Parathyroid adenoma (tissue), 2 donors: ENCODE results near the gene CADM2.

Experiments
- H2AFZ ChIP-seq: fragments of 300-600 bp; sonication (generic); one replicate; pipeline ENCODE4 v1.7.0; 2017; ENCODE audit warnings: antibody characterized with exemption, mild to moderate bottlenecking
- H3K27ac ChIP-seq: fragments of 300-600 bp; sonication (generic); one replicate; pipeline ENCODE4 v1.7.0; 2017
- H3K27me3 ChIP-seq: fragments of 300-600 bp; sonication (generic); one replicate; pipeline ENCODE4 v1.7.0; 2017; ENCODE audit warnings: low read length; ENCODE audit not compliant: control insufficient read depth, insufficient read depth
- H3K36me3 ChIP-seq: fragments of 300-600 bp; sonication (generic); one replicate; pipeline ENCODE4 v1.7.0; 2017; ENCODE audit warnings: low read length; ENCODE audit not compliant: control insufficient read depth, insufficient read depth
- H3K4me1 ChIP-seq: fragments of 300-600 bp; sonication (generic); one replicate; pipeline ENCODE4 v1.7.0; 2017; ENCODE audit warnings: control low read depth
- H3K4me2 ChIP-seq: fragments of 300-600 bp; sonication (generic); one replicate; pipeline ENCODE4 v1.7.0; 2017; ENCODE audit warnings: low read length
- H3K4me3 ChIP-seq: fragments of 300-600 bp; sonication (generic); one replicate; pipeline ENCODE4 v1.7.0; 2017; ENCODE audit warnings: low read depth, low read length
- H3K79me2 ChIP-seq: fragments of 300-600 bp; sonication (generic); one replicate; pipeline ENCODE4 v1.7.0; 2017; ENCODE audit warnings: control low read depth
- H3K9ac ChIP-seq: fragments of 300-600 bp; sonication (generic); one replicate; pipeline ENCODE4 v1.7.0; 2017; ENCODE audit warnings: mild to moderate bottlenecking
- H3K9me3 ChIP-seq: fragments of 300-600 bp; sonication (generic); one replicate; pipeline ENCODE4 v1.7.0; 2017; ENCODE audit warnings: low read length; ENCODE audit not compliant: control insufficient read depth
- TF ChIP-seq, protein P1 (sequence below): fragments of 300-600 bp; sonication (generic); IDR thresholded peaks from one replicate; pipeline ENCODE4 v1.7.0; 2017; ENCODE audit warnings: antibody characterized with exemption, mild to moderate bottlenecking
- donor health status: primary hyperparathyroidism.

CADM2 gene

GRCh38 chr3:85433319-85433718 lies 474.5 kb downstream of the CADM2 start:
- Histone ChIP-seq H3K9me3 (no peaks in the 10 kb centered on the region), H3K4me1 (no peaks in the 10 kb centered on the region), H3K27ac (no peak overlapping the region), H3K9ac (no peak overlapping the region), H3K4me2 (no peak overlapping the region), H3K36me3 (no peaks in the 10 kb centered on the region), H3K79me2 (no peaks in the 10 kb centered on the region), H3K27me3 (no peaks in the 10 kb centered on the region), H3K4me3 (no peak overlapping the region), H2AFZ (no peak overlapping the region)
- TF ChIP-seq, protein P1, sequence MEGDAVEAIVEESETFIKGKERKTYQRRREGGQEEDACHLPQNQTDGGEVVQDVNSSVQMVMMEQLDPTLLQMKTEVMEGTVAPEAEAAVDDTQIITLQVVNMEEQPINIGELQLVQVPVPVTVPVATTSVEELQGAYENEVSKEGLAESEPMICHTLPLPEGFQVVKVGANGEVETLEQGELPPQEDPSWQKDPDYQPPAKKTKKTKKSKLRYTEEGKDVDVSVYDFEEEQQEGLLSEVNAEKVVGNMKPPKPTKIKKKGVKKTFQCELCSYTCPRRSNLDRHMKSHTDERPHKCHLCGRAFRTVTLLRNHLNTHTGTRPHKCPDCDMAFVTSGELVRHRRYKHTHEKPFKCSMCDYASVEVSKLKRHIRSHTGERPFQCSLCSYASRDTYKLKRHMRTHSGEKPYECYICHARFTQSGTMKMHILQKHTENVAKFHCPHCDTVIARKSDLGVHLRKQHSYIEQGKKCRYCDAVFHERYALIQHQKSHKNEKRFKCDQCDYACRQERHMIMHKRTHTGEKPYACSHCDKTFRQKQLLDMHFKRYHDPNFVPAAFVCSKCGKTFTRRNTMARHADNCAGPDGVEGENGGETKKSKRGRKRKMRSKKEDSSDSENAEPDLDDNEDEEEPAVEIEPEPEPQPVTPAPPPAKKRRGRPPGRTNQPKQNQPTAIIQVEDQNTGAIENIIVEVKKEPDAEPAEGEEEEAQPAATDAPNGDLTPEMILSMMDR: no peak

GRCh38 chr3:85455561-85456200 lies 496.9 kb downstream of the CADM2 start:
- Histone ChIP-seq H2AFZ (no peak overlapping the region), H3K9ac (no peak overlapping the region), H3K4me1 (no peaks in the 10 kb centered on the region), H3K36me3 (no peaks in the 10 kb centered on the region), H3K27me3 (no peaks in the 10 kb centered on the region), H3K9me3 (no peaks in the 10 kb centered on the region), H3K4me2 (no peak overlapping the region), H3K27ac (no peak overlapping the region), H3K79me2 (no peaks in the 10 kb centered on the region), H3K4me3 (no peak overlapping the region)
- TF ChIP-seq, protein P1: no peak

GRCh38 chr3:85474241-85474640 lies 515.5 kb downstream of the CADM2 start:
- Histone ChIP-seq H3K79me2 (no peaks in the 10 kb centered on the region), H3K4me1 (no peaks in the 10 kb centered on the region), H3K4me3 (no peak overlapping the region), H3K27me3 (no peaks in the 10 kb centered on the region), H3K27ac (no peak overlapping the region), H2AFZ (no peak overlapping the region), H3K9ac (no peak overlapping the region), H3K4me2 (no peak overlapping the region), H3K36me3 (no peaks in the 10 kb centered on the region), H3K9me3 (no peaks in the 10 kb centered on the region)
- TF ChIP-seq, protein P1: no peak

DNA sequence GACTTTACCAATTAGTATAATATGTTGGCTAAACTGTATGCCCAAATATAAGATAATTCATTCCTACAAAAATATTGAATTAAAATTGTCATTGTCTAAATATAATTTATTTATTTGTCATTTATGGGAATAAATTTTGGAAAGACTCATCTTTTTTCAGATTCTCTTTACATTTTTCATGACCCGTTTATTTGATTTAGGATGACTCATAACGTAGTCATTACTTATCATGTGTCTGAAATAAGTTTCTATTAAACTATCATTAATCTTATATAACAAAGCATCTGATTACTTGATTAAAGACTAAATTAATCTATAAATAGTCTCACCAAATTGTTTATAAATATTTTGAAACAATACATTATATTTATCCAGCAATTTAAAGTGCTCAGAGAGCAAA lies 516.6 kb downstream of the CADM2 start:
- Histone ChIP-seq H3K4me1 (no peaks in the 10 kb centered on the region), H3K27ac (no peak overlapping the region), H3K36me3 (no peaks in the 10 kb centered on the region), H3K9me3 (no peaks in the 10 kb centered on the region), H3K79me2 (no peaks in the 10 kb centered on the region), H3K27me3 (no peaks in the 10 kb centered on the region), H2AFZ (no peak overlapping the region), H3K4me2 (no peak overlapping the region), H3K4me3 (no peak overlapping the region), H3K9ac (no peak overlapping the region)
- TF ChIP-seq, protein P1: no peak

GRCh38 chr3:85476891-85477495 lies 518.2 kb downstream of the CADM2 start:
- TF ChIP-seq, protein P1: no peak
- no peak overlapping the region for H3K4me2 ChIP-seq
- no peak overlapping the region for H2AFZ ChIP-seq
- H3K9me3 ChIP-seq: no peaks in the 10 kb centered on the region
- no peaks in the 10 kb centered on the region for H3K36me3 ChIP-seq
- no peaks in the 10 kb centered on the region for H3K27me3 ChIP-seq
- no peak overlapping the region for H3K4me3 ChIP-seq
- H3K9ac ChIP-seq: no peak overlapping the region
- H3K79me2 ChIP-seq: no peaks in the 10 kb centered on the region
- H3K4me1 ChIP-seq: no peaks in the 10 kb centered on the region
- H3K27ac ChIP-seq: no peak overlapping the region
